ENCODE results near the gene LCT. TPM values are rescaled to one million over a fixed set of nuclear protein-coding genes. Genes with fewer than 3 reads are reported as not detected.
"Not testable (repeated sequence)": the region's sequence is repeated elsewhere in the genome, so short reads cannot be mapped to it uniquely, and the experiment has no call there.

Gene LCT
- total RNA-seq, 1 donor from 2014 or later: not detected

- Histone ChIP-seq H3K36me3 (no peaks in the 10 kb centered on the region), H3K4me3 (no peak overlapping the region), H3K9me3 (replicated peaks) (peaks cover 25% of the 10 kb centered on the region), H3K27ac (replicated peaks) (no peak overlapping the region), H3K4me1 (no peaks in the 10 kb centered on the region), H3K27me3 (ENCODE audit: low read depth) (no peaks in the 10 kb centered on the region)
- TF ChIP-seq, protein P1, sequence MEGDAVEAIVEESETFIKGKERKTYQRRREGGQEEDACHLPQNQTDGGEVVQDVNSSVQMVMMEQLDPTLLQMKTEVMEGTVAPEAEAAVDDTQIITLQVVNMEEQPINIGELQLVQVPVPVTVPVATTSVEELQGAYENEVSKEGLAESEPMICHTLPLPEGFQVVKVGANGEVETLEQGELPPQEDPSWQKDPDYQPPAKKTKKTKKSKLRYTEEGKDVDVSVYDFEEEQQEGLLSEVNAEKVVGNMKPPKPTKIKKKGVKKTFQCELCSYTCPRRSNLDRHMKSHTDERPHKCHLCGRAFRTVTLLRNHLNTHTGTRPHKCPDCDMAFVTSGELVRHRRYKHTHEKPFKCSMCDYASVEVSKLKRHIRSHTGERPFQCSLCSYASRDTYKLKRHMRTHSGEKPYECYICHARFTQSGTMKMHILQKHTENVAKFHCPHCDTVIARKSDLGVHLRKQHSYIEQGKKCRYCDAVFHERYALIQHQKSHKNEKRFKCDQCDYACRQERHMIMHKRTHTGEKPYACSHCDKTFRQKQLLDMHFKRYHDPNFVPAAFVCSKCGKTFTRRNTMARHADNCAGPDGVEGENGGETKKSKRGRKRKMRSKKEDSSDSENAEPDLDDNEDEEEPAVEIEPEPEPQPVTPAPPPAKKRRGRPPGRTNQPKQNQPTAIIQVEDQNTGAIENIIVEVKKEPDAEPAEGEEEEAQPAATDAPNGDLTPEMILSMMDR (IDR thresholded peaks at IDR 0.05; ENCODE audit: borderline replicate concordance): no peak
- intact Hi-C loops (cut with micrococcal nuclease): no loop called here
- DNase-seq: no peak
Observed at GRCh38 chr2:135818937-135819610, 17.9 kb downstream of the LCT start.

DNA sequence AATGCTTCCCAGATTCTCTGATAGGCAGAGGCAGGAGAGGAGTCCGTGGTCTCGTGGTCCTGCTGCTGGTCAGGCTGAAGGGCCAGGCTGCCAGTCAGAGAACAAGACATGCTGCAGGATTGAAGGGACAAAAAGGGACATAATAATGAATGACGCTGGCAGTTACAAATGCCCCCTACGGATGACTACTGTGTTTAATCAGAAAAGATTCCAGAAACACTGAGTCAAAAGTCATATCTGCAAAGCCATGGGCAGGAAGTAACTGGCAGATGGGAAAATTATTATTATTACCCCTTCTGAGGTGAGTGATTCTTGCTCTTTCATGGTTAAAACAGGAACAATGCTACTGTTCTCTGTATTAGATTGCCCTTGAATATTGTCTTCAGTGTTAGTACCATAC lies 19.0 kb downstream of the LCT start:
- TF ChIP-seq, protein P1 (IDR thresholded peaks at IDR 0.05; ENCODE audit: borderline replicate concordance): no peak
- no peaks in the 10 kb centered on the region for H3K4me1 ChIP-seq
- no peaks in the 10 kb centered on the region for H3K27me3 ChIP-seq (ENCODE audit: low read depth)
- peaks cover 15% of the 10 kb centered on the region for H3K9me3 ChIP-seq (replicated peaks)
- DNase-seq: no peak
- H3K27ac ChIP-seq (replicated peaks): no peak overlapping the region
- intact Hi-C loops (cut with micrococcal nuclease): no loop called here
- no peak overlapping the region for H3K4me3 ChIP-seq
- no peaks in the 10 kb centered on the region for H3K36me3 ChIP-seq

GRCh38 chr2:135817466-135817865 lies 19.5 kb downstream of the LCT start:
- H3K4me3 ChIP-seq: no peak overlapping the region
- no peaks in the 10 kb centered on the region for H3K36me3 ChIP-seq
- no peak for DNase-seq
- H3K27ac ChIP-seq (replicated peaks): no peak overlapping the region
- no peaks in the 10 kb centered on the region for H3K4me1 ChIP-seq
- H3K9me3 ChIP-seq (replicated peaks): peaks cover 10% of the 10 kb centered on the region
- no peaks in the 10 kb centered on the region for H3K27me3 ChIP-seq (ENCODE audit: low read depth)
- TF ChIP-seq, protein P1 (IDR thresholded peaks at IDR 0.05; ENCODE audit: borderline replicate concordance): no peak
- intact Hi-C loops (cut with micrococcal nuclease): no loop called here

DNA sequence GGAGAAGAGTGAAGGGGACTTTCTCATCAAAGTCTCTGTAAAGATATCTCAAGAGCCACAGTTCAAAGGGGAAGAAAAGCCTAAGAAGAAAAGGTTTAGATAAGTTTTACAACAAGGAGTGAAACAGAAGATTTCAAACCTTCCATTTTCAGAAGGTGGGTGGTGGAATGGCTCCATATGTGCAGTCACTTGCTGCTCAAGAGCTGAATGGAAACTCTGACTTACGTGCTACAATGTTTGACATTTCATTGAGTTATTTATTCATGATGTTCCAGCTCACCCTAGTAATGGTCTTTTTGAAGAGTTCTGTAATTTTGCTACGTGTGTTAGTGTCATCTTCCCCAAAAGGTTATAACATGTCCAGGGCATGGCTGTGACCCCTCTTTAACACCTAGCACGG lies 21.7 kb downstream of the LCT start:
- H3K36me3 ChIP-seq: no peaks in the 10 kb centered on the region
- intact Hi-C loops (cut with micrococcal nuclease): no loop called here
- H3K4me1 ChIP-seq: no peaks in the 10 kb centered on the region
- TF ChIP-seq, protein P1 (IDR thresholded peaks at IDR 0.05; ENCODE audit: borderline replicate concordance): no peak
- H3K9me3 ChIP-seq (replicated peaks): peaks cover 6% of the 10 kb centered on the region
- H3K27ac ChIP-seq (replicated peaks): no peak overlapping the region
- no peak for DNase-seq
- no peak overlapping the region for H3K4me3 ChIP-seq
- no peaks in the 10 kb centered on the region for H3K27me3 ChIP-seq (ENCODE audit: low read depth)

- Histone ChIP-seq H3K4me3 (no peak overlapping the region), H3K27me3 (ENCODE audit: low read depth) (no peaks in the 10 kb centered on the region), H3K27ac (replicated peaks) (no peak overlapping the region), H3K4me1 (no peaks in the 10 kb centered on the region), H3K9me3 (replicated peaks) (no peaks in the 10 kb centered on the region), H3K36me3 (no peaks in the 10 kb centered on the region)
- intact Hi-C loops (cut with micrococcal nuclease): no loop called here
- DNase-seq: no peak
- TF ChIP-seq, protein P1 (IDR thresholded peaks at IDR 0.05; ENCODE audit: borderline replicate concordance): no peak
Observed at GRCh38 chr2:135812907-135813511, 24.0 kb downstream of the LCT start.

- not testable (repeated sequence) for DNase-seq
Observed at GRCh38 chr2:135807874-135808273, 29.1 kb downstream of the LCT start.

More at GRCh38 chr2:135807874-135808273, 29.1 kb downstream of the LCT start:
- H3K36me3 ChIP-seq; H3K4me3 ChIP-seq; H3K27ac ChIP-seq (replicated peaks); H3K9me3 ChIP-seq (replicated peaks); intact Hi-C loops (cut with micrococcal nuclease); H3K4me1 ChIP-seq; H3K27me3 ChIP-seq (ENCODE audit: low read depth): not testable (repeated sequence)

Data from left ventricle myocardium inferior (tissue), 1 donor.